CMK (cell line): ENCODE data around the gene NKD1.
A peak's percentile ranks its signal among the peaks of the same experiment; 100 is the strongest.
"Not testable (repeated sequence)": the region's sequence is repeated elsewhere in the genome, so short reads cannot be mapped to it uniquely, and the experiment has no call there.

Experiments used
- DNase-seq: peaks from one replicate; pipeline ENCODE4 v3.0.0-alpha.2; 2010; ENCODE audit warnings: low read depth

Gene NKD1, protein sequence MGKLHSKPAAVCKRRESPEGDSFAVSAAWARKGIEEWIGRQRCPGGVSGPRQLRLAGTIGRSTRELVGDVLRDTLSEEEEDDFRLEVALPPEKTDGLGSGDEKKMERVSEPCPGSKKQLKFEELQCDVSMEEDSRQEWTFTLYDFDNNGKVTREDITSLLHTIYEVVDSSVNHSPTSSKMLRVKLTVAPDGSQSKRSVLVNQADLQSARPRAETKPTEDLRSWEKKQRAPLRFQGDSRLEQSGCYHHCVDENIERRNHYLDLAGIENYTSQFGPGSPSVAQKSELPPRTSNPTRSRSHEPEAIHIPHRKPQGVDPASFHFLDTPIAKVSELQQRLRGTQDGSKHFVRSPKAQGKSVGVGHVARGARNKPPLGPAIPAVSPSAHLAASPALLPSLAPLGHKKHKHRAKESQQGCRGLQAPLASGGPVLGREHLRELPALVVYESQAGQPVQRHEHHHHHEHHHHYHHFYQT

DNA sequence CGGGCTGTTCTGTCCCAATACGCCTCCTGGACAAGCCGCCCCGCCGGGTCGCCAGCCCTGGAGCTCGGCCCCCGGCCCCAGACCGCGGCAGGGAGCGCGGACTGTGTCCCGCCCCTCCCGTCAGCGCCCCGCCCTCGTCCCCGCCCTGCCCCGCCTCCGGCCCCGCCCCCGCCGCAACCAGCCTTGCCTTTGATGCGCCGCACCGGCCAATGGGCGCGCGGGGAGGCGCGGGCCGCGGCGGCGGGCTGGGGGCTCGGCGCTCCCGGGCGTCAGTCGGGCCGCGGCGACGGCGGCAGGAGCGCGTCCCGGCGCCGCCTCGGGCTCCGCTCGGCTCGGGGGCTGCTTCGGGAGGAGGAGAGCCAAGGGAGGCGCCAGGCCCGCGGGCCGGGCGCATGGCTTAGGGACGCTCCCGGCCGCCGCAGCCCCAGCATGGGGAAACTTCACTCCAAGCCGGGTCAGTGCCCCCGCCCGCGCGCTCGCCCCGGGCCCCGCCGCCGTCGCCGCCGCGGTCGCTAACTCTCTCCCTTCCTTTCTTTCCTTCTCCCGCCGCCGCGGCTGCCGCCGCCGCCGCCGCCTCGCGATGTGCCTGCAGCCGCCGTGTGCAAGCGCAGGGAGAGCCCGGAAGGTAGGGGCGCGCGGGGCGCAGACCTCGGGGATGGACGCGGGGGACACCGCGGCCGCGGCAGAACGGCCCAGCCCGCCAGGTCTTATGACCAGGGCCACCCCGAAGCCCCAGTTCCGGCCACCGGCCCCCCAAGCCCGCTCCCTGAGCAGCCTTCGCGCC, at the start of gene NKD1:
Gene NKD1 (plus strand): TSS at position 272 of the 784 bp plus-strand sequence. CDS start 158 bp downstream, at position 430.
- DNase-seq: peak; percentile 20

DNA sequence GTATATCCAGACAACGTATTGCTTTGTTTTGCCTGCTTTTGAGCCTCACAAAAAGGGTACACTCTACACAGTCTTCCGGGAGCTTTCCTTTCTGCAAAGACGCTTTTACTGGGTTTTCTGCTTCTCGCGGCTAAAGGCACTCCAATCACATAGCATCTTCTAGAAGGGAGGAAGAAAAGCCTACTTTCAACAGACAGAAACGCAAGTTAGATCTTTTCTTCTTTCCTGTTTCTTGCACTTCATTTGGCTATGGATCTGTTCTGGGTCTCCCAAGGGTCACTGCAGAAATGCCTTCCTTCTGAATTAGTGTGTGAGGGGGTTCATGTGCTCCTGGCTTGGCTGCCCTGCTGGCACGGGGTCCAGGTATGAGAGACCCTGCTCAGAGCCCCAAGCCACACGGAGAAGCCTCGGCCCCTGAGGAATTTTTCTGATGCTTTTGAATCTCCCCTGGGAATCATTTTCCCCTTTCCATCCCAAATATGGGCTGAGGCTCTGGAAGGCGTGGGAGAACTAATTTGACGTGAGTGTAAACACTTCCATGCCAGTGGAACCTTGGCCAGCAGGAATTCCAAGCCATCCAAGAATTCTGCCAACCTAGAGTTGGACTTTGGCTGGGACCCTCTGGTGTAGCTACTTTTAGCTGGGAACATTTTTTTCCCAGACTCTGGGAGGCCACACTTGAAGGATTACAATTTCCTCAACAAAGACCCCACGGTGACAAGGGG, 49.6 kb upstream of the NKD1 start:
- DNase-seq: no peak

DNA sequence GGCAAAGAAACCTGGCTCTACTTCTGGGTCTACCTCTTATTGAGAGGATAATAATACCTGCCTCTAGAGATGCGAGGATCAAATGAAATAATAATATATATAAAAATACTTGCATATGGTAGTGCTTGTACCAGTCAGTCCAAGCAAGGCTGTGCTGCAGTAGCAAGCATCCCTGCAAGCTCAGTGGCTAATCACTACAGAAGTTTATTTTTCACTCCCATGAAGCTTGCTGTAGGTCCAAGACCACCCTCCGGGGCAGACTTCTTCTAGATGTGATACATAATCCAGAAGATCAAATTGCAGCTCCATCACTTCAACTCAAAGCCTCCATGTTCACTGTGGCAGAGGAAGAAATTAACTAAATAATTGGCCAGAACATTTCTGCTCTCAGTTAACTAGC, 48.9 kb upstream of the NKD1 start:
- DNase-seq: no peak

DNA sequence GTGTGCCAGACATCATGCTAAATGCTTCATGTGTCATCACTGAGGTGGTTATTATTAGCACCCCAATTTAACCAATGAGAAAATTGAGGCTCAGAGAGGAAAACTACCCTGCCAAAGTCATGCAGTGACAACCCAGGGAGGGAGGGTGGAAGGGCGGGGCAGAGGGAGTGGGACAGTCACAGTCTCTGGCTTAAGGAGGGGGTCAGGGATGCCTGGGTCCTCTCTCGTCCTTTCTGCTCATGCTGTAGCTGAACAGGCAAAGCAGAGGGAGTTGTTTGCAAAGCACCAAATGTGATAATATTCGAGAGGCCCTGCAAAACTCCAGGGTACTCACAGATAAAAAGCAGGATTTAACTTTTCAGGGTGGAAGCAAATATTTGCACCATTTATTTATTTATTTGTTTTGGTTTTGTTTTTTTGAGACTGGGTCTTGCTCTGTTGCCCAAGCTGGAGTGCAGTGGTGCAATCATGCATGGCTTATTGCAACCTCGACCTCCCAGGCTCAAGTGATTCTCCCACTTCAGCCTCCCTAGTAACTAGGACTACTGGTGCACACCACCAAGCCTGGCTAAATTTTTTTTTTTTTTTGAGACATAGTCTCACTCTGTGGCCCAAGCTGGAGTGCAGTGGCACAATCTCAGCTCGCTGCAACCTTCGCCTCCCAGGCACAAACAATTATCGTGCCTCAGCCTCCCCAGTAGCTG, 47.9 kb upstream of the NKD1 start:
- no peak for DNase-seq

DNA sequence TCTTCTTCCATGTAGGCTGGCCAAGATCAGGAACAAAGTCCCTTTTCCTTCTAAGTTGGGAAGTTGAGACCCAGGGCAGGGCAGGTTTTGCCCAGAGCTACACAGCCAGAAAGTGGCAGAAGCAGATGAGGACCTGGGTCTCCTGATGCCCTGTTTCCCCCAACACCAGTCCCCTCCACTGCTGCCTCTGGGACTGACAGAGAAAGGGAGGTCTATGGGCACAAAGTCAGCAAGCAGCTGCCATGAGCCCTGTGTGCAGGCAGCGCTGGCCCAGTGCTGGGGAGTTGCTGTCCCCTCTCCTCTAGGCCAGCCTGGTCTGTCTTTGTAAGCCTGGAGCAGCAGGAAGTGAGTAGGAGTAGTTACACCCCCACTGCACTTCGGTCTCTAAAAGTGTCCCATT, 46.9 kb upstream of the NKD1 start:
- no peak for DNase-seq

DNA sequence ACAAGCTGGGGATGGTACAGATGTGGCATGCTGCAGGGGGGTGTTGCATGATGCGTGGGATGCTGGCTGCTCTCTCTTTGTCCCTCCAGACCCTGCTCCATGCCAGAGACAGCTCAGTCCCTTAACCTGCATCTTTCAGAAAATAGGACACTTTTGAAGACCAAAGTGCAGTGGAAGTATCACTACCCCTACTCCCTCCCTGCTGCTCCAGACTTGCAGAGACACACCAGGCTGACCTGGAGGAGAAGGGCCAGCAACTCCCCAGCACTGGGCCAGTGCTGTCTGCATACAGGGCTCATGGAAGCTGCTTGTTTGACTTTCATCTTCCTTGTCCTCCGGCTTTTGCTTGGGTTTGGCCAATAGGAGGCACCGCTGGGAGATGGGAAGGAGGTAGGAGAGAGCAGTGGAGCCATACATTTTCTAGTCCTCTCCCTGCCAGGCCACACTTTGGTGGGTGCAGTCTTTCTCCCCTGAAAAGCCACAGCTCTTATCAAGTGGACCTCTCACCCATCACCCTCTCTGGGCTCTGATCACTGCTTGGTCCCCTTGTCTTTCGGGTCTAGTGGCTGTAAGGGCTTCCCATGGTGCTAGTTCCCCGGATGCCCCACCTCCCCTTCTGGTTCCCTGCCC, 46.1 kb upstream of the NKD1 start:
- DNase-seq: no peak

DNA sequence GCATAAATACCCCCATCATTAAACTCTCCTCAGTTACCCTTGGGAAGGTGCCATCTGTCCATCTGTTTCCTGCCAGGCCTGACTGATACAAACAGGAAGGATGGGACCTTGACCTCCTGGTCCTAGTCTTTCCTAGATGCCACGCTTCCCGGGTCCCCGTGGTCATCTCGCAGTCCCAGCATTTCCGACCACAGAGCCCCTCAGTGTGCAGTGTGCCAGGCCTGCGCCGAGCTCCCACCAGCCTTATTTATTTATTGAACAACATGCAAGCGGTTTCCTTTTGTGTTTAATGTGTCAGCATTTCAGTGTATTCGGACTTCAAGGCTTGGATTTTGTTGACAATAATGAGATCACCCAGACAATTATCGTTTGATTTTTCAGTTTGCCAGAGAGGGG, 45.6 kb upstream of the NKD1 start:
- DNase-seq: peak; percentile 42

DNA sequence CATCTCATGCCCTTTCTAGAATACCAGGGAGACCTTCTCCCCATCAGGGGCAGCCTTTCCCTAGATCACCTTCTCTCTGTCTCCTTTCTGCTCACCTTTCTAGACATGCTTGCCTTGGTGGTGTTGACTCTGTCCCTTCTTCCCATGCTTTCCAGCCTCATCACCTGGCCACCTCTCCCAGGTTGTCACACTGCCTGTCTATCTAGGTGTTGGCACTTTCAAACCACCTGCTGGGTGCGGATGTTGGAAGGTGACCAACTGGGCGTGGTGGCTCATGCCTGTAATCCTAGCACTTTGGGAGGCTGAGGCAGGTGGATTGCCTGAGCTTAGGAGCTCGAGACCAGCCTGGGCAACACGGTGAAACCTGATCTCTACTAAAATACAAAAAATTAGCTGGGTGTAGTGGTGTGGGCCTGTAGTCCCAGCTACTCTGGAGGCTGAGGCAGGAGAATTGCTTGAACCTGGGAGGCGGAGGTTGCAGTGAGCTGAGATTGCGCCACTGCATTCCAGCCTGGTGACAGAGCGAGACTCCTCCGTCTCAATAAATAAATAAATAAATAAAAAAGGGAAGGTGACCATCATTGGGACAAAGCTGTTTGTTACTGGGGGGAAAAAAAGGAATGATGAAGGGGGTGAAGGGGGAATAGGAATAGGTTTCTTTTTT, 44.2 kb upstream of the NKD1 start:
- not testable (repeated sequence) for DNase-seq

DNA sequence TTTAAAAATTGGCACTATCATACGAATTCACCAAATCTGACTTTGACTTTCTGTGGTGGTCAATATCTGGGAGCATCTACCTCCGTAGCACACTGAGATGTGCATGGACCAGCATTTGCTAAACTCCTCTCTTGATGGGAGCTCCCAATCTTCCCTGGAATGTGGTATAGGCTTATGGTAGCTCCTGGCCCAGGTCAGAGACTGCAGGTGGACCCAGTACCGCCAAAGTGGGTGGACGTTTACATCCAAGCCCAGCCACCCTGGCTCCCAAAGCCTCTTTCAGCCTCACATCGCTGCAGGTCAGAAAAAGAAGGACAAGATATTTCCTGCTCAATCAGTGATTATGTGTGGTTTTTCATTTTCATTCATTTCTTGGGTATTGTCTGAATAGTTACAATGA, 43.1 kb upstream of the NKD1 start:
- DNase-seq: no peak

DNA sequence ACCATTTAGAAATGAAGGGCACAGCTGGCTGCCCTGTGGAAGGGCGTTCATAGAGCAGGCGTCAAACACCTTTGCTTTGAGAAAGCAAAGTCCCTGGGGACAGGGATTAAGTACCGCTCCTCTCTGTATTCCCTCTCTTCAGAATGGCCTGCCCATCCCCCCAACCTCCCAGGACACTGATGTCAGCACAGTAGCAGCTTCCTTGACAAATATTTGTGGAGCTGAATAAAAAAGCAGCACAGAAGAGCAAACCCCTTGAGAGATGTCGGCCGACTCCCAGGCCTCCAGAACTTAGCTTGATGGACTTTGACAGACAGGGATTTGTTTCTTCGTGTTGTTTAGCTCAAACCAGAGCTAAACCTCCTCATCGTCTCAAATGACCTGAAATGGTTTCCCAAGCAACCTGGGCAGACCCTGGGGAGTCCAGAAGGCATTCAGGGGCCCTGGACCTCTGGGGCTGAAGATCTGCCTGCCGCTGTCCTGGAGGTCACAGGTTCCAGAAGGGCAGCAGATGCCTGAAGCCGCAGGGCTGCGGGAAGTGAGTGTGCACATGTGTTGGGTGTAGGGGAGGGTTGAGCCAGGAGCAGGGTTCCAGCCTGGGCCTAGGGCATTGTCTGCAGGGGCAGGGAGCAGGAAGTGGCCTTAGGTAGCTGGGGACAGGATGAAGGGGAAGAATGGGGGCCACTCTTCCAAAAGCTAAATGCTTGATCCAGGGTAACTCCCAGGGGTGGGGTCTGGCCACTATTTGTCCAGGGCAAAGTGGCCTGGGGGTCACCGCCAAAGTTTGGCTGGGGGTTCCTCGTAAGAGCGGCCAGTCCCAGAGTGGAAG, 42.3 kb upstream of the NKD1 start:
- no peak for DNase-seq

DNA sequence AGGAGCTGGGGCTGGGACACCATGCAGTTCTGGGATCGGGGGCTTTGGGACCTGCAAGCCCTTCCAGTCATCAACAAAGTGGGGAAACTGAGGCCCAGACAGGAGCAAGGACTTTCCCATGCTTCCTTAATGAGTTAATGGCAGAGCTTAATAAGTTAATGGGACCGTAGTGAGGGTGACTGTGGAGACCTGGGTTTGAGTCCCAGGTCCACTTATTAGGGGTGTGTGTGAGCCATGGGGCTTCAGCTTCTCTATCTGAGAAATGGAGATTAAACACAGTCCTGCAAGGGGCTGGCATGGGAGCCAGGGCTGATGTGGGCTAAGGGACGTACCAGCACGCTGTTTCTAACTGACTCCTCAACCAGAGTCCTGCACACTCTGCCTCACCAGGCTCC, 41.7 kb upstream of the NKD1 start:
- DNase-seq: no peak

DNA sequence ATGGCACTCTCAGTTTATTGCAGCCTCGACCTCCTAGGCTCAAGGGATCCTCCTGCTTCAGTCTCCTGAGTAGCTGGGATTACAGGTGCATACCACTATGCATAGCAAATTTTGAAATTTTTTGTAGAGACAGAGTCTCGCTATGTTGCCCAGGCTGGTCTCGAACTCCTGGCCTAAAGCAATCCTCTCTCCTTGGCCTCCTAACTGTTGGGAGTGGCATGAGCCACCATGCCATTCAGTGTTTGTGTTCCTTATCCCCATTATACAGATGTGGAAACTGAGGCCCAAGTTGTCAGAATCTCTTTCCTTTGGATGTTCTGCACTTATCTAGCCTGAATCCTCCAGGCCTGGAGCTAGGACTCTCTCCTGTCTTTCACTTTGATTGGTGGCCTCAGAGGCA, 40.8 kb upstream of the NKD1 start:
- no peak for DNase-seq

DNA sequence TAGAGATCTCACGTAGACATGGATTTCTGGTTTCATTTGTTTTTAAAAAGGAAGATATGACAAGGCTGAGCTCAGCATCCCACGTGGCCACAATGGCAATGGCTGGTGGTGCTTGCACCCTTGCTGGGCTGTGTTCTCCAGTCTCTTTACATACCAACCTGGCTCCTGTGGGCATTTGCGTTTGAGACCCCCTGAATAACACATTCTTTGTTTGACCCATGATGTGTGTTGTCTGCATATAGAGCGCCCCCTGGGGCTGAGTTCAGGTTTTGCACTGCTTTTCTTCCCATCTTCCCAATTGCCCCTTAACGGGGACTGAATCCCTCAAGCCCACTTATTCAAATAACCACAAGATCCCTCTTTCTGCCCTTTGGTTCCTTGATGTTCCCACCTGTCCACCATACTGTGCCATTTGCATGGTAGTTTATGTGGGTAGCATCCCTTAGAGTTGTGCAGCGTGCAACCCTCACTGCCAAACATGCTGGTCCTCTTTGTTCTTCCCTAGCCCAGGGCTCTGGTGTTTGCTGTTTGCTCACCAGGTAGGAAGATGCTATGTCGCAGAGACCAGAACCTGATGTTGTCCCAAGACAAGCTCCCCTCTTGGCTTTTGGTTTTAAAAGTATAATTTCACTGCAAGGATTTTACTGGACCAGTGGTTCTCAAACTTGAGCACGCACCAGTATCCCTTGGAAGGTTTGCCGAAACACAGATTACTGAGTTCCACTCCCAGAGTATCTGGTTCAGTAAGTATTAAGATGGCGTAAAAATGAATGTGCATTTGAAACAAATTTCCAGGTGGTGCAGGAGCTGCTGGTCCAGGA, 38.5 kb upstream of the NKD1 start:
- DNase-seq: peak; percentile 12

DNA sequence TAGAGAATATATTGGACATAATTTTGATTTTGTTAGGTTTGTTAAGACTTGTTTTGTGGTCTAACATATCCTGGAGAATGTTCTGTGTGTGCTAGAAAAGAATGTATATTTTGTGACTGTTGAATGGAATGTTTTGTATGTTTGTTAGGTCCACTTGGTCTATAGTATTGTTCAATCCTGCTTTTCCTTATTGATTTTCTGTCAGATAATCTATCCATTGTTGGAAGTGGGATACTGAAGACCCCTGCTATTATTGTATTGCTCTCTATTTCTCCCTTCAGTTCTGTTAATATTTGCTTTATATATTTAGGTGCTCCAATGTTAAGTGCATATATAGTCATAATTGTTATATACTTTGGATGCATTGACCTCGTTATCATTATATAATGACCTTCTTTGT, 33.0 kb upstream of the NKD1 start:
- no peak for DNase-seq

DNA sequence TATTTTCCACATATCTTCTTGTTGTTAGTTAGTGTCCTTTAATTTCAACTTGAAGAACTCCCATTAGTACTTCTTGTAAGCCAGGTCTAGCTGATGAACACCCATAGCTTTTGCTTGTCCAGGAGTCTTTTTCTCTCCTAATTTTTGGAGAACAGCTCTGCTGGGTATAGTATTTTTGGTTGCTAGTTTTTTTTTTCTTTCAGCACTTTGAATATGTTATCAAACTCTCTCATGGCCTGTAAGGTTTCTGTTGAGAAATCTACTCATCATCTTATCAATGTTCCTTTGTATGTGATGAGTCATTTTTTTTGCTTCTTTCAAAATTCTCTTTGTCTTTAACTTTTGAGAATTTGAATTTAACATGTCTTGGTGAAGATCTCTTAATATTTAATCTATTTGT, 31.8 kb upstream of the NKD1 start:
- DNase-seq: no peak

DNA sequence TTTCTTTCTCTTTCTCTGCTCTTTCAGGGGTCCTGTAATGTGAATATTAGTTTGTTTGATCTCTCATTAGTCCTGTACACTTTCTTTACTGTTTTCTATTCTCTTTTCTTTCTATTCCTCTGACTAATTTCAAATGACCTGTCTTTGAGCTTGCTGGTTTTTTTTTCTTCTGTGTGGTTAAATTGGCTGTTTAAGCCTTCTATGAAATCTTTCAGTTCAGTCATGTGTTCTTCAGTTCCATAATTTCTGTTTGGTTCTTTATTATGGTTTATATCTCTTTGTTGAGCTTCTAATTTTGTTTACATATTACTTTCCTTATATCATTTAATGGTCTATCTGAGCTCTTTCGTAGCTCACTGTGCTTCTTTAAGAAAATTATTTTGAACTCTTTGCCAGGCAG, 31.3 kb upstream of the NKD1 start:
- no peak for DNase-seq

DNA sequence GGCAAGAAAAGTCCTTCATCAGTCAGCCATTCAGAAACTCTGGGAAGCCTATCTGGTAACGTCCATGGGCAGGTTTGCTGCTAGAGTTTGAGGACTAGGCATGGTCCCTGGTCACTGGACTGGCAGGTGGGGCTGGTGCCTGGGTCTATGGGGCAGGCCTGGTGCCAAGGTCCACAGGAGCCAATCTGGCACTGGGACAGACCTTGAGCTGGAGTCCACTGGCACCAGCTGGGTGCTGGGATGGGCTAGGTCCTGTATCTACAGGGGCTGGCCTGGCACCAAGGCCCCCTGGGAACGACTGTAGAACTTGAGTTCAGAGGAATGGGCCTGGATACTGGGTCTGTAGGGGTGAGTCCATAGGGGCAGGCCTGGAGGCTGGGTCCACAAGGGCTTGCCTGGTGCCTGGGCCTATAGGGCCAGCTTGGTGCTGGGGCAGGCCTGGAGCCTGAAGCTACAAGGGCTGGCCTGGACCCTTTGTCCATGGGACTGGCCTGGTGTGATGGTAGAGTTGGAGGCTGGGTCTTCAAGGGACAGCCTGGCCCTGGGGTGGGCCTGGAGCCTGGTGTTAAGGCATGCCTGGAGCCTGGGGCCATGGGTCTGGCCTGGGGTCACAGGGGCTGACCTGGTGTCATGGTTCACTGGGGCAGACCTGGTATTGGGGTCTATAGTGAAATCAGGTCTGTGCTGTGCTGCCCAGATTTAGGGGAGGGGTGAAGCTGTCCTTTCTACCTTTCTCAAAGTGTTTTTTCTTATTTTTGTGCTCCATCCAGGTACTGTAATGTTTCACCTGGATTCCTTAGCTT, 30.5 kb upstream of the NKD1 start:
- DNase-seq: no peak

DNA sequence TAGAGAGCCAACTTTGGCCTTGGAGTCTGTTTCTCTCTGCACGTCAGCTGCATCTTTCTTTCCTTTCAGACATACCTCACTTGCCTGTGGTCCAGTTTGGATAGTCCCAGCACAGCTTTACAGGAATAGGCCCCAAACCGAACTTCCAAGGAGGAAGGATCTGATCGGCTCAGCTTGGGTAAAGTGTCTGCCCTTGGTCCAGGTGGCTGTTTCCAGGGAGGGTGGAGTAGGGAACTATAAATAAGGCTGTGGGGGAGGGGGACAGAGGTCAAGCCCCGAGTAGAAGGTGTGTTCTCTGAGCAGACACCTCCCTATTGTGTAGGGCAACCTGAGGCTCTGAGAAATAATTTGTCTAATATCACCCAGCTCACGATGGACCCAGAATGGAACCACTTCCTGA, 29.2 kb upstream of the NKD1 start:
- DNase-seq: no peak
